Thyroid gland (tissue), 4 donors: ENCODE data around the gene KIAA1614.

Experiments used
- POLR2A ChIP-seq, 2 donors: fragments of 450-650 bp; IDR thresholded peaks; one replicate each; pipeline ENCODE4 v1.6.1; 2017; ENCODE audit warnings: antibody characterized with exemption in 2 of 2, mild to moderate bottlenecking in 2 of 2, moderate library complexity in 1 of 2
- TF ChIP-seq, protein P1 (sequence below), 6 experiments: fragments of 200-600 bp in 3 of 6; fragments of 450-650 bp in 3 of 6; sonication (generic) in 3 of 6; IDR thresholded peaks; one replicate each; pipeline ENCODE4 v1.5.1; 2016 to 2019; ENCODE audit warnings: antibody characterized with exemption in 6 of 6, mild to moderate bottlenecking in 2 of 6, inconsistent platforms in 1 of 6, moderate library complexity in 1 of 6

DNA sequence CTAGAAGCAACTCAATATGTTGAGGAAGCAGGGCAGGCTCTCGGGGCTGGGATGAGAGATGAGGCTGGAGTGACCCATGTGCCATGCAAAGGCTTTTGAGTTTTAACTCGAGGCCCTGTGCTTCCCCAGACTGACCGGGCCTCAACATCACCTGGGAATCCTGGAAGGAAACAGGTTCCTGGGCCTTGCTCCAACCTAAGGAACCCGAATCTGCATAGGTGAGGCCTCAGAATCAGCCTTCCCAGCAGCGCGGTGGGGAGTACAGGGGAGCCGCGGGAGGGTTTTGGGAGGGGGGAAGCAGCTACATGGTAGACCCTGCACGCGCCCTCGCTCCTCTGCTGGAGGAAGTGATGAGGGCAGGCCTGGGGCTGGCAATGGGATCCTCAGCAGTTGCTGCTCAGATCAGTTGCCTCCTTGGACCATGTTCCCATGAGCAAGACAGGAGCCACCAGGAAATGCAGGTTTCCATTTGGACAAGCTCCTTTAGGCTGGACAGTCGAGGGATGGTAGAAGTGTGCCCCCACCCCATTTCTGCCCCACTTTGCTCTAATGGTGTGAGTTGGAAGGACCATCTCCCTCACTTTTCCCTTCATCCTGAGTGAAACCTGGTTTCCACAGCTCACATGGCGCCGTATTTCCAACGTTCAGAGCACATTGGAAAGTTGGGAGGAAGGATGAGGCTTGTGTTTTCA lies 4.5 kb upstream of the KIAA1614 start:
- TF ChIP-seq, protein P1, sequence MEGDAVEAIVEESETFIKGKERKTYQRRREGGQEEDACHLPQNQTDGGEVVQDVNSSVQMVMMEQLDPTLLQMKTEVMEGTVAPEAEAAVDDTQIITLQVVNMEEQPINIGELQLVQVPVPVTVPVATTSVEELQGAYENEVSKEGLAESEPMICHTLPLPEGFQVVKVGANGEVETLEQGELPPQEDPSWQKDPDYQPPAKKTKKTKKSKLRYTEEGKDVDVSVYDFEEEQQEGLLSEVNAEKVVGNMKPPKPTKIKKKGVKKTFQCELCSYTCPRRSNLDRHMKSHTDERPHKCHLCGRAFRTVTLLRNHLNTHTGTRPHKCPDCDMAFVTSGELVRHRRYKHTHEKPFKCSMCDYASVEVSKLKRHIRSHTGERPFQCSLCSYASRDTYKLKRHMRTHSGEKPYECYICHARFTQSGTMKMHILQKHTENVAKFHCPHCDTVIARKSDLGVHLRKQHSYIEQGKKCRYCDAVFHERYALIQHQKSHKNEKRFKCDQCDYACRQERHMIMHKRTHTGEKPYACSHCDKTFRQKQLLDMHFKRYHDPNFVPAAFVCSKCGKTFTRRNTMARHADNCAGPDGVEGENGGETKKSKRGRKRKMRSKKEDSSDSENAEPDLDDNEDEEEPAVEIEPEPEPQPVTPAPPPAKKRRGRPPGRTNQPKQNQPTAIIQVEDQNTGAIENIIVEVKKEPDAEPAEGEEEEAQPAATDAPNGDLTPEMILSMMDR (IDR thresholded peaks at IDR 0.05), result no peak
- no peak for TF ChIP-seq POLR2A (IDR thresholded peaks at IDR 0.05)
